ENCODE data around the gene REEP6. TPM values are rescaled to one million over a fixed set of nuclear protein-coding genes. Genes with fewer than 3 reads are reported as not detected.

REEP6 gene
- total and polyA plus RNA-seq, 7 donors = 0.33 to 5.6 (median 2.0) TPM; not detected in 1

- Histone ChIP-seq H3K4me1 (peaks cover 0 to 32% (median 26%) of the 10 kb centered on the region in 4 donors), H3K9me3 (no peaks in the 10 kb centered on the region), H3K4me3 (peak overlapping the region in 3 of 4 donors; percentile 33 to 43 (median 43)), H3K27me3 (peaks cover 58 to 70% (median 66%) of the 10 kb centered on the region in 3 donors), H3K27ac (no peak overlapping the region), H3K36me3 (peaks cover 0 to 11% (median 2%) of the 10 kb centered on the region in 4 donors)
- intact Hi-C loops (cut with DNase I) = loop anchor here (5.0 kb wide), 1 partner anchor 60 kb away; no protein-coding TSS in a partner anchor
- DNase-seq = no peak
- WGBS, 2 donors = 3% methylated on average over 63 of the region's 63 CpGs
- no peak for TF ChIP-seq EP300 (IDR thresholded peaks at IDR 0.05)
- TF ChIP-seq POLR2A (IDR thresholded peaks at IDR 0.05) = no peak
- TF ChIP-seq, protein P1, sequence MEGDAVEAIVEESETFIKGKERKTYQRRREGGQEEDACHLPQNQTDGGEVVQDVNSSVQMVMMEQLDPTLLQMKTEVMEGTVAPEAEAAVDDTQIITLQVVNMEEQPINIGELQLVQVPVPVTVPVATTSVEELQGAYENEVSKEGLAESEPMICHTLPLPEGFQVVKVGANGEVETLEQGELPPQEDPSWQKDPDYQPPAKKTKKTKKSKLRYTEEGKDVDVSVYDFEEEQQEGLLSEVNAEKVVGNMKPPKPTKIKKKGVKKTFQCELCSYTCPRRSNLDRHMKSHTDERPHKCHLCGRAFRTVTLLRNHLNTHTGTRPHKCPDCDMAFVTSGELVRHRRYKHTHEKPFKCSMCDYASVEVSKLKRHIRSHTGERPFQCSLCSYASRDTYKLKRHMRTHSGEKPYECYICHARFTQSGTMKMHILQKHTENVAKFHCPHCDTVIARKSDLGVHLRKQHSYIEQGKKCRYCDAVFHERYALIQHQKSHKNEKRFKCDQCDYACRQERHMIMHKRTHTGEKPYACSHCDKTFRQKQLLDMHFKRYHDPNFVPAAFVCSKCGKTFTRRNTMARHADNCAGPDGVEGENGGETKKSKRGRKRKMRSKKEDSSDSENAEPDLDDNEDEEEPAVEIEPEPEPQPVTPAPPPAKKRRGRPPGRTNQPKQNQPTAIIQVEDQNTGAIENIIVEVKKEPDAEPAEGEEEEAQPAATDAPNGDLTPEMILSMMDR (IDR thresholded peaks at IDR 0.05) = no peak
- no peak for TF ChIP-seq POLR2AphosphoS5 (IDR thresholded peaks at IDR 0.05)
Observed at GRCh38 chr19:1446713-1447481, 44.1 kb upstream of the REEP6 start.

- no peak for DNase-seq
- no peaks in the 10 kb centered on the region for H3K9me3 ChIP-seq
- peaks cover 0 to 32% (median 26%) of the 10 kb centered on the region in 4 donors for H3K4me1 ChIP-seq
- H3K36me3 ChIP-seq = peaks cover 0 to 5% (median 0%) of the 10 kb centered on the region in 4 donors
- TF ChIP-seq, protein P1 (IDR thresholded peaks at IDR 0.05) = no peak
- TF ChIP-seq EP300 (IDR thresholded peaks at IDR 0.05) = no peak
- no peak for TF ChIP-seq POLR2AphosphoS5 (IDR thresholded peaks at IDR 0.05)
- TF ChIP-seq POLR2A (IDR thresholded peaks at IDR 0.05) = no peak
- WGBS, 2 donors = 13 to 25% methylated on average over 4 of the region's 4 CpGs
- H3K27ac ChIP-seq = no peak overlapping the region
- H3K4me3 ChIP-seq = no peak overlapping the region
- intact Hi-C loops (cut with DNase I) = loop anchor here (5.0 kb wide), 1 partner anchor 60 kb away; no protein-coding TSS in a partner anchor
- H3K27me3 ChIP-seq = peaks cover 64 to 76% (median 72%) of the 10 kb centered on the region in 3 donors
Observed at GRCh38 chr19:1447504-1447903, 43.5 kb upstream of the REEP6 start.

DNA sequence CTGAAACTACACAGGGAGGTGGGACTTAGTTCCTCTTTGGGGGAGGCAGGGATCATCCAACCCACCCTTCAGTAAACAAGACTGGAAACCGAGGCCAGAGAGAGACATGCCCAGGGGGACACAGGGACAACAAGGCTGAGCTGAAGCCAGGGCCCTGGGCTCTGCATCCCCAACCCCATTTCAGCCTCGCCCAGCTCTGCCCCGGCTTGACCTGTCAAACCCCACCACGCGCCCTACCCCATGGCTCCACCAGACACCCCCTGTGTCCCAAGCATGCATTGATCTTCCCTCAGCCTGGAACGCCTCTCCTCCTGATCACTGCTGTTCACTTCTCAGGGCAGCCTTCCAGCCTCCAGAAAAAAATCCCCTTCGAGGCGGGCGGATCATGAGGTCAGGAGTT, 43.0 kb upstream of the REEP6 start:
- no peak overlapping the region for H3K27ac ChIP-seq
- no peak overlapping the region for H3K4me3 ChIP-seq
- peaks cover 68 to 80% (median 77%) of the 10 kb centered on the region in 3 donors for H3K27me3 ChIP-seq
- peaks cover 0 to 33% (median 29%) of the 10 kb centered on the region in 4 donors for H3K4me1 ChIP-seq
- intact Hi-C loops (cut with DNase I) = loop anchor here (5.0 kb wide), 1 partner anchor 59 kb away; no protein-coding TSS in a partner anchor
- H3K36me3 ChIP-seq = peaks cover 0 to under 1% (median 0%) of the 10 kb centered on the region in 4 donors
- no peak for TF ChIP-seq EP300 (IDR thresholded peaks at IDR 0.05)
- TF ChIP-seq POLR2AphosphoS5 (IDR thresholded peaks at IDR 0.05) = no peak
- TF ChIP-seq POLR2A (IDR thresholded peaks at IDR 0.05) = no peak
- TF ChIP-seq, protein P1 (IDR thresholded peaks at IDR 0.05) = no peak
- DNase-seq = no peak
- 70 to 85% methylated on average over 9 of the region's 9 CpGs for WGBS, 2 donors
- H3K9me3 ChIP-seq = no peaks in the 10 kb centered on the region

GRCh38 chr19:1449467-1450442, 41.2 kb upstream of the REEP6 start, which contains the start of gene APC2:
Gene APC2, plus strand, starts transcription at chr19:1450121. Its CDS starts 2,881 bp downstream, at chr19:1453002.
- intact Hi-C loops (cut with DNase I) = loop anchor here (5.0 to 10.0 kb wide), 2 partner anchors 58 to 315 kb away; no protein-coding TSS in a partner anchor
- no peaks in the 10 kb centered on the region for H3K9me3 ChIP-seq
- 5 to 11% methylated on average over 74 of the region's 74 CpGs for WGBS, 2 donors
- H3K36me3 ChIP-seq = no peaks in the 10 kb centered on the region
- peaks cover 79 to 98% (median 94%) of the 10 kb centered on the region in 3 donors for H3K27me3 ChIP-seq
- H3K27ac ChIP-seq = no peak within 1 kb of the TSS
- TF ChIP-seq POLR2AphosphoS5 (IDR thresholded peaks at IDR 0.05) (no peak), EP300 (IDR thresholded peaks at IDR 0.05) (no peak), POLR2A (IDR thresholded peaks at IDR 0.05) (no peak)
- TF ChIP-seq, protein P1 (IDR thresholded peaks at IDR 0.05) = no peak
- H3K4me3 ChIP-seq = no peak within 1 kb of the TSS
- H3K4me1 ChIP-seq = peaks cover 0 to 41% (median 37%) of the 10 kb centered on the region in 4 donors
- no peak for DNase-seq
